ENCODE data around the gene GRPEL1. TPM values are rescaled to one million over a fixed set of nuclear protein-coding genes. Genes with fewer than 3 reads are reported as not detected.
A peak's percentile ranks its signal among the peaks of the same experiment; 100 is the strongest.

GRPEL1 gene
- polyA plus RNA-seq, 6 donors from 2014 or later, result 29.8 to 36.1 (median 32.2) TPM

GRCh38 chr4:7068279-7068842 lies 497 bp upstream of the GRPEL1 start:
- DNase-seq, result no peak
- Mint-ChIP-seq H3K9me3 (no peaks in the 10 kb centered on the region), H3K4me3 (peak overlapping the region; percentile 90 to 98 (median 97)), H3K27me3 (peaks cover 0 to 6% (median 3%) of the 10 kb centered on the region in 3 donors), H3K27ac (peak overlapping the region; percentile 87 to 97 (median 94)), H3K4me1 (peaks cover 34 to 52% (median 49%) of the 10 kb centered on the region in 3 donors), H3K36me3 (peaks cover 0 to 10% of the 10 kb centered on the region in 2 donors)
- ATAC-seq (ENCODE audit: low read depth in 2 of 2), result peak; percentile 20 to 26

GRCh38 chr4:7067126-7067451 lies 775 bp downstream of the GRPEL1 start:
- no peak for DNase-seq
- Mint-ChIP-seq H3K9me3 (no peaks in the 10 kb centered on the region), H3K36me3 (peaks cover 0 to 12% of the 10 kb centered on the region in 2 donors), H3K27ac (peak overlapping the region in 5 of 6 donors; percentile 69 to 93 (median 84)), H3K4me3 (peak overlapping the region; percentile 90 to 98 (median 96)), H3K4me1 (peaks cover 34 to 52% (median 51%) of the 10 kb centered on the region in 3 donors), H3K27me3 (peaks cover 0 to 6% (median 3%) of the 10 kb centered on the region in 3 donors)
- ATAC-seq (ENCODE audit: low read depth in 2 of 2), result no peak

DNA sequence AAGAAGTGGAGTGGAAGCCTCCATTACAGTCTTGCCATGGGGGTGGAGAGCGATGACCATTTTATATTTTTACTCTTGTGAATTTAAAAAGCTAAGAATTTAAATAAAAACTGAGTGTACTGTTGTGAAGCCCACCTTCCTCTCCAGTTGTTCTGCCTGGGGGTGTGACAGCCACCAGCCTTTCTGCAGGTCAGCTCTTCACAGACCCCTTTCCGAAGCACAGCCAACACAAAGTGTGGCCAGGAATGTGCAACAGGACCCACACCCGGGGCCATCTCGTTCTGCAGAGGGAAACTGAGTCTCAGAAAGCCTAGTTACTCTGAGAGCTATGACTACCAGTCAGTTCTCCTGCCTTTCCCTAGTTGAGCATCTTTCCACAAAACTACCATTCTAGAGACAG lies 1.4 kb downstream of the GRPEL1 start:
- peaks cover 2 to 16% of the 10 kb centered on the region in 2 donors for H3K36me3 Mint-ChIP-seq
- H3K27ac Mint-ChIP-seq, result peak overlapping the region in 3 of 6 donors; percentile 36 to 87 (median 59)
- peaks cover 0 to 6% (median 3%) of the 10 kb centered on the region in 3 donors for H3K27me3 Mint-ChIP-seq

GRCh38 chr4:7066006-7066405 lies 1.9 kb downstream of the GRPEL1 start:
- Mint-ChIP-seq H3K4me3 (peak overlapping the region in 7 of 8 donors; percentile 44 to 98 (median 92)), H3K27ac (peak overlapping the region in 3 of 6 donors; percentile 30 to 65 (median 63)), H3K4me1 (peaks cover 34 to 52% (median 49%) of the 10 kb centered on the region in 3 donors), H3K36me3 (peaks cover 7 to 18% of the 10 kb centered on the region in 2 donors), H3K9me3 (no peaks in the 10 kb centered on the region), H3K27me3 (peaks cover 0 to 4% (median 3%) of the 10 kb centered on the region in 3 donors)
- DNase-seq, result no peak
- ATAC-seq (ENCODE audit: low read depth in 2 of 2), result no peak

More for the DNA sequence above, 1.4 kb downstream of the GRPEL1 start:
- DNase-seq (no peak), ATAC-seq (ENCODE audit: low read depth in 2 of 2) (no peak)
- no peaks in the 10 kb centered on the region for H3K9me3 Mint-ChIP-seq
- H3K4me3 Mint-ChIP-seq, result peak overlapping the region; percentile 90 to 98 (median 96)
- peaks cover 34 to 52% (median 51%) of the 10 kb centered on the region in 3 donors for H3K4me1 Mint-ChIP-seq

- Mint-ChIP-seq H3K4me1 (peaks cover 27 to 48% (median 36%) of the 10 kb centered on the region in 3 donors), H3K36me3 (peaks cover 8 to 18% of the 10 kb centered on the region in 2 donors), H3K27me3 (no peaks in the 10 kb centered on the region), H3K9me3 (no peaks in the 10 kb centered on the region), H3K27ac (peak overlapping the region in 1 of 6 donors; percentile 79), H3K4me3 (no peak overlapping the region)
- DNase-seq, result no peak
- no peak for ATAC-seq (ENCODE audit: low read depth in 2 of 2)
Measured at GRCh38 chr4:7063362-7063761, 4.5 kb downstream of the GRPEL1 start.

GRCh38 chr4:7062816-7063215 lies 5.0 kb downstream of the GRPEL1 start:
- Mint-ChIP-seq H3K4me3 (no peak overlapping the region), H3K9me3 (no peaks in the 10 kb centered on the region), H3K36me3 (peaks cover 8 to 18% of the 10 kb centered on the region in 2 donors), H3K27me3 (no peaks in the 10 kb centered on the region), H3K4me1 (peaks cover 23 to 46% (median 31%) of the 10 kb centered on the region in 3 donors), H3K27ac (peak overlapping the region in 1 of 6 donors; percentile 79)
- DNase-seq (no peak), ATAC-seq (ENCODE audit: low read depth in 2 of 2) (no peak)

DNA sequence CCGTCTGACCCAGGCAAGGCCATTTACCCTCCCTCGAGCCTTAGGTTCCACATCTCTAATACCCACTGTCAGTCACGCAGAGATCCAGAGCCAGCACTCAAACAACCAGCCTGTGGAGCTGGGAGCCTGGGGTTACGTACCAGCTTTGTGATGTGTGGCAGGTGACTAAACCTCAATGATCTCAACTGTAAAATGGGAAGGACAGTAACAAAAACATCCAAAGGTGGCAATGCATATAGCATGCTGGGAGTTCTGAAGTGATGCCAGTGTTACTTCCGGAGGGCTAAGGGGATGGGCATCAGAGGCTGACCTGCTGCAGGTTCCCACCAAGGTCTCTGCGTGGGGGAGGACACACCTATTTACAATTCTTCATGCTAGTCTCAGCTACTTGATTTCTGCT lies 6.0 kb downstream of the GRPEL1 start:
- no peak for ATAC-seq (ENCODE audit: low read depth in 2 of 2)
- peaks cover 8 to 15% of the 10 kb centered on the region in 2 donors for H3K36me3 Mint-ChIP-seq

DNA sequence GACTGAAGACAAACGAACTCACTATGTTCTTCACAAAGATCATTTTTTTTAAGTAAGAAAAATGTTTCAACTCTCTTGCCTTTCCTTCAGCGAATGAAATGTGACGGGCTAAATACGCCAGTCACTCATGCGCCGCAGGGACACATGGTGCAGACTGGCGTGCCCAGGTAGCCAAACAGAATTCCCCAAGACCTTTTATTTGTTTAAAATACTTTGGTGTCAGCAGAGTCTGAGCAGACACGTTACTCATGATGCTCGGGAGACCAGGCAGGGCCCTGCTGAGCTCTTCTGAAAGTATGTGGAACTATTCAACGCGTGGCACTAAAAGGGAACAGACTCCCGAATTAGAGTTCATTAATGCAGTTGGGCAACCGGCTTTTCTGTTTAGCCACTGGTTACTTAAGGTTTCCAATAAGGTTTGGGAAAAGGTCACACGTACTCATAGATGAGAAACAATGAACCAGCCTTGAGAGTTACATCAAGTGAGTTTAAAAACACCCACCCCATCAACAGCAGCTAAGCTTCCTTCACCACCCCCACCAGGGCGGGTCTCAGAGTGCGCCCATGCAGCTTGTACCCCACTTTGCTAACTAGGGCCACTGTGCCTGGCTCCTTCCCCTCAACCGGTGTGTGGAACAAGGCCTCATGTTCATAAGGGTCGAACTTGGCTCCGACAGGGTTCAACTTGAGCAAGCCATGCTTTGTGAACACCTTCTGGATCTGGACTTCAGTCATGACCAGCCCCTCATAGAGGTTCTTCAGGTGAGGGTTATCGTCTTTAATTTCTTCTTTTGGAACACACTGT lies 7.3 kb downstream of the GRPEL1 start:
- peaks cover 10 to 29% (median 20%) of the 10 kb centered on the region in 3 donors for H3K4me1 Mint-ChIP-seq
- DNase-seq (no peak), ATAC-seq (ENCODE audit: low read depth in 2 of 2) (no peak)
- no peaks in the 10 kb centered on the region for H3K27me3 Mint-ChIP-seq
- peaks cover 8 to 15% of the 10 kb centered on the region in 2 donors for H3K36me3 Mint-ChIP-seq
- H3K9me3 Mint-ChIP-seq, result no peaks in the 10 kb centered on the region
- H3K4me3 Mint-ChIP-seq, result no peak overlapping the region
- H3K27ac Mint-ChIP-seq, result peak overlapping the region in 1 of 6 donors; percentile 38

More for the DNA sequence above, 6.0 kb downstream of the GRPEL1 start:
- H3K4me1 Mint-ChIP-seq, result peaks cover 17 to 39% (median 24%) of the 10 kb centered on the region in 3 donors
- no peak for DNase-seq
- H3K9me3 Mint-ChIP-seq, result no peaks in the 10 kb centered on the region
- H3K4me3 Mint-ChIP-seq, result no peak overlapping the region
- H3K27ac Mint-ChIP-seq, result no peak overlapping the region
- no peaks in the 10 kb centered on the region for H3K27me3 Mint-ChIP-seq

DNA sequence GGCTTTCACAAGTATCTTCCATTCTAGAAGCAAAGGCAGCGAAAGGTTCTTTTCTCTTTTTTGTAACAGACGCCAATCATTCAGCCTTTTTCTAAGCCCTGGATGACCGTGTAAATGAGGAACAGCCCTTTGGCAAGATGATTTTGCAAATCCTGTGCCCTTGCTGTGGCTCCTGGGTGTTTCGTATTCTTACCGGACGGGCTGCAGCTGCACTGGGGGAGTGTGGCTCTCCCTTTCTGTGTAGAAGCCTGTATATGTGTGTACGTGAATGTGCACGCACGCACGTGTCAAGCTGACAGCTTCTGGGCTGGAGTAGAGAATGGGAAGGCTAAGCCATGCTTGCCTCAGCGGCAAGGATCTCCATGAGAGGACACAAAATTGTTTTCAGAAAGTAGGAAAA lies 8.2 kb downstream of the GRPEL1 start:
- H3K4me3 Mint-ChIP-seq, result no peak overlapping the region
- no peak overlapping the region for H3K27ac Mint-ChIP-seq
- ATAC-seq (ENCODE audit: low read depth in 2 of 2), result no peak
- H3K27me3 Mint-ChIP-seq, result no peaks in the 10 kb centered on the region
- H3K9me3 Mint-ChIP-seq, result no peaks in the 10 kb centered on the region
- H3K4me1 Mint-ChIP-seq, result peaks cover 7 to 21% (median 11%) of the 10 kb centered on the region in 3 donors
- H3K36me3 Mint-ChIP-seq, result peaks cover 8 to 15% of the 10 kb centered on the region in 2 donors
- DNase-seq, result no peak

DNA sequence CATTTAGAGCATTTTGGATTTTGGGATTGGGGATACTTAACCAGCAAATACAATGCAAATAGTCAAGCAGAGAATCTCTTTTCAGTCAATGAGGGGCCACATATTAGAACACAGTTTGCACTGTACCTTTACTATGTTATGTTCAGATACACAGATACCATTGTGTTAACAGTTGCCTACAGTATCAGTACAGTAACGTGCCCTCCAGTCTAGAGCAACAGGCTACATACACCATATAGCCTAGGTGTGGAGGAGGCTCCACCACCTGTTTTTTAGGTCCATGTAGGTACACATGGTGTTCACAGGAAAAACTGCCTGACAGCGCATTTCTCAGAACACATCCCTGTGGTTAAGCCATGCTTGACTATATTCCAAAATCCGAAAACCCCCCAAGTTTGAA lies 9.1 kb downstream of the GRPEL1 start:
- no peak for ATAC-seq (ENCODE audit: low read depth in 2 of 2)
- Mint-ChIP-seq H3K4me3 (no peak overlapping the region), H3K36me3 (peaks cover 16 to 19% of the 10 kb centered on the region in 2 donors), H3K27ac (peak overlapping the region in 2 of 6 donors; percentile 34 to 39), H3K9me3 (no peaks in the 10 kb centered on the region), H3K27me3 (no peaks in the 10 kb centered on the region), H3K4me1 (peaks cover 10 to 17% (median 11%) of the 10 kb centered on the region in 3 donors)
- DNase-seq, result no peak

- DNase-seq, result no peak
- Mint-ChIP-seq H3K27me3 (no peaks in the 10 kb centered on the region), H3K27ac (no peak overlapping the region), H3K4me3 (no peak overlapping the region), H3K4me1 (peaks cover 8 to 17% (median 9%) of the 10 kb centered on the region in 3 donors), H3K36me3 (peaks cover 7 to 10% of the 10 kb centered on the region in 2 donors), H3K9me3 (no peaks in the 10 kb centered on the region)
- ATAC-seq (ENCODE audit: low read depth in 2 of 2), result no peak
Measured at GRCh38 chr4:7055990-7056325, 11.9 kb downstream of the GRPEL1 start.

- ATAC-seq (ENCODE audit: low read depth in 2 of 2) (no peak), DNase-seq (no peak)
- Mint-ChIP-seq H3K4me1 (peaks cover 8 to 17% (median 9%) of the 10 kb centered on the region in 3 donors), H3K27ac (no peak overlapping the region), H3K36me3 (peaks cover 7 to 10% of the 10 kb centered on the region in 2 donors), H3K9me3 (no peaks in the 10 kb centered on the region), H3K27me3 (no peaks in the 10 kb centered on the region), H3K4me3 (no peak overlapping the region)
Measured at GRCh38 chr4:7055111-7055989, 12.5 kb downstream of the GRPEL1 start.

Data from naive B cell (primary cell).